ENCODE results near the gene POLDIP2.

DNA sequence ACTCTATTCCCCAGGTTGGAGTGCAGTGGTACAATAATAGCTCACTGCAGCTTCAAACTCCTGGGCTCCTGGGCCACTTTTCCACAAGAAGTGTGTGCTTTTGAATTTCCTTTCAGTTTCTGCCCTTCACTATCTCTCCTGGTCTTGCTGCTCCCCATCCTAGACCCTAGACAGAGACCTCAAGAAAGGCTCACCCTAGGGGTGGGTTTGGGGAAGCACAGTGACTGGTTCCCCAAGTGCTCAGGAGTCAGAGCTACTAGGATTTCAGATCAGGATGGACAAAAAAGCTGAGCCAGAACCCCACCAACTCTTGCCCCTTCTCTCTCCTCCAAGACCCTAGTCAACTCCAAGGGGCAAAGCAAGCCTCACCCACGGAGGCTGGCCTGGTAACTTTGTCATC, 9.3 kb upstream of the POLDIP2 start:
- TF ChIP-seq CTCF (IDR thresholded peaks at IDR 0.05) (no peak), POLR2AphosphoS5 (IDR thresholded peaks at IDR 0.05; ENCODE audit: insufficient read depth in 1 of 2, low read depth in 1 of 2) (no peak)

Measured in vagina (tissue), 2 donors.